Left ventricle myocardium inferior (tissue), 1 donor: ENCODE measurements around the gene CEP350. TPM values are rescaled to one million over a fixed set of nuclear protein-coding genes. Genes with fewer than 3 reads are reported as not detected.
A peak's percentile ranks its signal among the peaks of the same experiment; 100 is the strongest.

Experiments used
- DNase-seq: peaks from one replicate; pipeline ENCODE4 v3.0.0-alpha.2; 2020
- H3K27ac ChIP-seq: fragments of 200-600 bp; replicated peaks from 2 replicates; pipeline ENCODE4 v1.8.0; 2021
- H3K27me3 ChIP-seq: fragments of 200-600 bp; 2 replicates; pipeline ENCODE4 v1.8.0; 2021; ENCODE audit warnings: low read depth
- H3K36me3 ChIP-seq: fragments of 200-600 bp; 2 replicates; pipeline ENCODE4 v1.8.0; 2021
- H3K4me1 ChIP-seq: fragments of 200-600 bp; 2 replicates; pipeline ENCODE4 v1.8.0; 2021
- H3K4me3 ChIP-seq: fragments of 200-600 bp; 2 replicates; pipeline ENCODE4 v1.8.0; 2021; ENCODE audit warnings: mild to moderate bottlenecking, moderate library complexity
- H3K9me3 ChIP-seq: fragments of 200-600 bp; replicated peaks from 2 replicates; pipeline ENCODE4 v1.8.0; 2021
- intact Hi-C: fragments of 100-400 bp; cut with micrococcal nuclease; formaldehyde crosslinking; loops from one replicate; pipeline ENCODE4 v1.11.0; 2022
- total RNA-seq: library from RNA; stranded (reverse); fragmentation: NEBNext Ultra II Directional; extraction: Animal tissue kit (Norgen Biotek cat#: 25700); gene quantifications from one replicate; pipeline ENCODE4 v1.2.1, GENCODE V29; 2021
- TF ChIP-seq, protein P1 (sequence below): fragments of 200-600 bp; IDR thresholded peaks from 2 replicates; pipeline ENCODE4 v1.8.0; 2021; ENCODE audit warnings: antibody characterized with exemption, mild to moderate bottlenecking, borderline replicate concordance
- donor health status: DM: no; HTN: yes; CAD: no; lungs with severe emphysema.

Gene CEP350
- total RNA-seq, 1 donor from 2014 or later, result 34.7 TPM

DNA sequence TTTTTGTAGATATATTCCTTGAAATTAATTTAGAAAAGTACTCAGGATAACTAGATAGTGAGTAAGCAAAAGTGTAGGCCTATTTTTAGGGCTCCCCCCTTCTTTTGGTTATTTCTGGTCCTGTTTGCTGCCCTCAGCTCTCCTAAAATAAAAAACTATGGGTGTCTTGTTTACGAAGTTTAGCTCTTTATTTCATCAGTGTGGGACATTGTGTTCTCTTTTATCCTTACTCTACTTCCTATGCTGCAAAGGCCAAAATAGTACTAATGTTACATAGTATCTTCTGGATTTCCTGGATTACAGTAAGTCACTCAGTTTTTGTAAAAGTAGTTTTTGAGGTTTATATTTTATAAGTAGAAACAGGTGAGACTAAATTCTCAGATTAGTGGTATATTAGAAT, 15.4 kb downstream of the CEP350 start:
- H3K9me3 ChIP-seq, result peaks cover 12% of the 10 kb centered on the region
- peaks cover 84% of the 10 kb centered on the region for H3K4me1 ChIP-seq
- no peaks in the 10 kb centered on the region for H3K36me3 ChIP-seq
- H3K27me3 ChIP-seq, result no peaks in the 10 kb centered on the region
- peak overlapping the region; percentile 34 for H3K4me3 ChIP-seq
- intact Hi-C loops, result no loop called here
- no peak for DNase-seq
- peak overlapping the region; percentile 84 for H3K27ac ChIP-seq
- TF ChIP-seq, protein P1, sequence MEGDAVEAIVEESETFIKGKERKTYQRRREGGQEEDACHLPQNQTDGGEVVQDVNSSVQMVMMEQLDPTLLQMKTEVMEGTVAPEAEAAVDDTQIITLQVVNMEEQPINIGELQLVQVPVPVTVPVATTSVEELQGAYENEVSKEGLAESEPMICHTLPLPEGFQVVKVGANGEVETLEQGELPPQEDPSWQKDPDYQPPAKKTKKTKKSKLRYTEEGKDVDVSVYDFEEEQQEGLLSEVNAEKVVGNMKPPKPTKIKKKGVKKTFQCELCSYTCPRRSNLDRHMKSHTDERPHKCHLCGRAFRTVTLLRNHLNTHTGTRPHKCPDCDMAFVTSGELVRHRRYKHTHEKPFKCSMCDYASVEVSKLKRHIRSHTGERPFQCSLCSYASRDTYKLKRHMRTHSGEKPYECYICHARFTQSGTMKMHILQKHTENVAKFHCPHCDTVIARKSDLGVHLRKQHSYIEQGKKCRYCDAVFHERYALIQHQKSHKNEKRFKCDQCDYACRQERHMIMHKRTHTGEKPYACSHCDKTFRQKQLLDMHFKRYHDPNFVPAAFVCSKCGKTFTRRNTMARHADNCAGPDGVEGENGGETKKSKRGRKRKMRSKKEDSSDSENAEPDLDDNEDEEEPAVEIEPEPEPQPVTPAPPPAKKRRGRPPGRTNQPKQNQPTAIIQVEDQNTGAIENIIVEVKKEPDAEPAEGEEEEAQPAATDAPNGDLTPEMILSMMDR, result no peak

DNA sequence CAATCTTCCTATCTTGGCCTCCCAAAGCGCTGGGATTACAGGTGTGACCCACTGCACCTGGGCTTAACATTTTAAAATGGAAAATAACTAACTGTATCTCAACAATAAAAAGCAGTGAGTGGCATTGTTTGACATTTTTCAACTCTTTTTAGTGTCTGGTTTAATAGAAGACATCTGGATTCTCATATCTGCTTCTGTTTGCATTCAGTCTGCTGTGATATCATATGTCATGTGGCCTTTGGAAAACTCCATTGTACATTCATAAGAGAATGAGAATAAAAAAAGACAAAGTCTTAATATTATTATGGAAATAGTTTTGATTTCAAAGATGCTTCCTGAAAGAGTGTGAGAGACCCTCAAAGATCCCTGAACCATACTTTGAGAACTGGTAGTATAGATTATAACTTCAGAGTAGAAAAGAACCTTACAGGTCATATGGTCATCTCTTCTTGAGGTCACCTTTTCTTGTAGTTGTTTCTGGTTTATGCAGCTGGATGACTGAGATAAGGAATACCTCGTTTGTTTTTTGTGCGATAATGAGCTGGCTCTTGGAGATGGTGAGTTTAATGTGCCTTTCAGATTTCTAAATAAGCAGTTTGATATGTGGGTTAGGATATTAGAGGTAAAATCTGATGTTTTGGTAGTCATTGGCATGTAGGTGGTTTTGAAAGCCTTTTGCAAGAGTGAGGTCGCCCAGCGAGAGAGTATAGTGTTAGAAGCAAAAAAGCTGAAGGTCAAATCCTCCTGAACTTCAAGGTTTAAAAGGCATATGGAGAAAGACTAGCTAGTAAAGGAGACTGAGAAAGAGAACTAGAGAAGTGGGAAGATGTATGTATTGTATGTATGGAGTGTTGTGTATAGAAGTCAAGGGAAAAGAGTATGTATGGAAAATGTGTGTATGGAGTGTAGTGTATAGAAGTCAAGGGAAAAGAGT, 17.2 kb downstream of the CEP350 start:
- H3K4me1 ChIP-seq, result peaks cover 84% of the 10 kb centered on the region
- H3K36me3 ChIP-seq, result no peaks in the 10 kb centered on the region
- no peaks in the 10 kb centered on the region for H3K27me3 ChIP-seq
- TF ChIP-seq, protein P1, result no peak
- H3K9me3 ChIP-seq, result peaks cover 6% of the 10 kb centered on the region
- no peak overlapping the region for H3K4me3 ChIP-seq
- no peak for DNase-seq
- H3K27ac ChIP-seq, result peak overlapping the region; percentile 84
- intact Hi-C loops, result no loop called here

DNA sequence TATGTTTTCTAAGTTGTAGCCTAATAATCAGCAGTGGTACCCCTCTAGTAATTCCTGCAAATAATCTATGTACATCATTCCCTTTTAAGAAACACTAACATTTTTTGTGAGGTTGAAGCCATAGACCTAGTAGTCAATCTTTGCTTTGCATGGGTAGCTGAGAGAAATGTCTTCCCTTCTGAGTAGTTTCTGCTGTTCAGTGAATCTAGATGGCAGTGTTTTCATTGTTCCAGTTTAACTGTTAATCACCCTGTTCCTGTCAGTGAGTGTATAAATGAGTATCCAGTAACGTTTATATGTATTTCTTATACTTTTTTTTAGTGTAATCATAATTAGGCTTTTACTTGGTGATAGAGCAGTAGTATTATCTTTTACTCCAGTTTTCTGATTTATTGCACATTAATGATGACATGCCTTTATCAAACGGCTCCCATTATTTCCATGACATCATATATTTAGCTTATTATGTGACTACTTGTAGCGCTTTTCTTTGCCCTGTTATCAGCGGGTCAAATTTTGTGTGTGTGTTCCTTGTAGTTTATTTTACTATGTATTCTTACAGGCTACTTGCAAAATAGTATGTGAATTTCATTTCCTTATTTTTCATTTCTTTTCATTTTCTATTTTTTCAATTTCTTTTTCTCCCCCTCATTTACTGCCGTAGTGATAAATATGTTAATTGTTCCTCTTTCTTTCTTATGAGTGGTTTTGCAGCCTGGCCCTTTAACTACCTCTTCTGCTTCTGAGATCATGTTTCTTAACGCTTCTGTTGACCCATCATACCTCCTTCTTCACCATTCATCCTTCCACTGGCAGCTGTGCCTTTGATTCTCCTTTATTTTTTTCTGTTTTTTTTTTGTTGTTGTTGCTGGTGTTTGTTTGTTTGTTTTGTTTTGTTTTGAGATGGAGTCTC, 18.8 kb downstream of the CEP350 start:
- intact Hi-C loops, result no loop called here
- Histone ChIP-seq H3K36me3 (no peaks in the 10 kb centered on the region), H3K27ac (no peak overlapping the region), H3K4me3 (no peak overlapping the region), H3K9me3 (no peaks in the 10 kb centered on the region), H3K4me1 (peaks cover 95% of the 10 kb centered on the region), H3K27me3 (no peaks in the 10 kb centered on the region)
- no peak for DNase-seq
- TF ChIP-seq, protein P1, result no peak

DNA sequence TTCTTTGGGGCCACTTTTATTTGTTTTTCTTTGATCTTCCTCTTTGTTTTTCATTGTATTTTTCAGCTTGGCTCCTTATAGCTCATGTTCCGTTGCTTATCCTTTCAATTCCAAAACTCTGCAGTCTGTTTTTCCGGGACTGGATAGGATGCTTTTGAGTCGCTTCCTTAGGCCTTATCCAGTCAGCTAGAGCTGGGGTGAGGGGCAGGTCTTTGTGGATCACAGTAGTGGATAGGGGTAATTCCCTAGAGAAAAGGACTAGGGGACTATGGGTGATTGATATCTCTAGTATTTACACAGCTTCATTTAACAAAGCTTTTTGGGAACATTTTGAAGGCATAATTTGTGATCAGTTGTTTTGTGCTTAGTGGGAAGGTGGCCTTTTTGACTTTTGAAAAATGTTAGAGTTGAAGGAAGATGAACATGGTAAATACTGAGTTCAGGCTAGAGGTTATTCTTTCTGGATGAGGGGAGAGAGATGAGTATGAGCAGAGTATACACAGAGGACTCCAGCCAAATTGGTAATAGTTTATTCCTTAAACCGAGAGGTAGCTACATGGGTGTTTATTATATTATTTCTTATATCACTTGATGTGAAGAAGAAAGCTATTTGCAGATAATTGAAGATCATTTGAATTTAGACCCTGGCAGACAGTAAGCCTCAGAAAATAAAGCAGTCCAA, 22.5 kb downstream of the CEP350 start:
- TF ChIP-seq, protein P1, result no peak
- H3K27me3 ChIP-seq, result no peaks in the 10 kb centered on the region
- peak overlapping the region; percentile 54 for H3K27ac ChIP-seq
- DNase-seq, result no peak
- H3K4me1 ChIP-seq, result peaks cover 75% of the 10 kb centered on the region
- H3K36me3 ChIP-seq, result no peaks in the 10 kb centered on the region
- intact Hi-C loops, result no loop called here
- H3K9me3 ChIP-seq, result peaks cover 8% of the 10 kb centered on the region
- no peak overlapping the region for H3K4me3 ChIP-seq
